B cell (primary cell): ENCODE data around the gene GPR162. TPM values are rescaled to one million over a fixed set of nuclear protein-coding genes. Genes with fewer than 3 reads are reported as not detected.

Experiments
- ATAC-seq: fragments of 200-7000 bp; cut with Tn5 transposase; one replicate; pipeline ENCODE4 v1.10.0; 2021; ENCODE audit warnings: low read depth, mild to moderate bottlenecking, moderate number of reproducible peaks, moderate library complexity
- CTCF ChIA-PET: fragments of 350-600 bp; sonication (Branson Sonifier 250); formaldehyde crosslinking; loops from one replicate; lab custom pipeline; 2021; ENCODE audit warnings: antibody characterized with exemption, inconsistent platforms; lab: Charles Lee
- POLR2A ChIA-PET: fragments of 350-600 bp; sonication (Branson Sonifier 250); formaldehyde crosslinking; loops from one replicate; lab custom pipeline; 2021; ENCODE audit warnings: antibody characterized with exemption; lab: Charles Lee
- DNase-seq: peaks from one replicate; pipeline ENCODE4 v3.0.0; 2013
- H2AFZ ChIP-seq: 2 replicates; pipeline ENCODE4 v1.6.1; 2012; ENCODE audit warnings: mild to moderate bottlenecking, low read depth, low read length; ENCODE audit not compliant: insufficient read depth, poor library complexity, severe bottlenecking
- H3K27ac ChIP-seq, 2 donors: 1 replicate in 1 of 2; 2 replicates in 1 of 2; pipeline ENCODE4 v1.5.1; 2012 to 2013; ENCODE audit warnings: low read length in 2 of 2, mild to moderate bottlenecking in 2 of 2, moderate library complexity in 1 of 2
- H3K27me3 ChIP-seq, 4 experiments: fragments of 200-600 bp in 1 of 4; sonication (generic) in 1 of 4; replicated peaks in 1 of 4; 1 replicate in 2 of 4; 2 replicates in 2 of 4; pipeline versions ENCODE4 v1.6.1 to v1.7.0; 2013 to 2016; ENCODE audit warnings: low read length in 3 of 4, mild to moderate bottlenecking in 2 of 4, mixed read lengths in 1 of 4, moderate library complexity in 1 of 4; ENCODE audit not compliant: insufficient read depth in 4 of 4, control insufficient read depth in 3 of 4; ENCODE audit errors: control extremely low read depth in 1 of 4
- H3K36me3 ChIP-seq, 2 experiments: replicated peaks in 1 of 2; 1 replicate in 1 of 2; 2 replicates in 1 of 2; pipeline versions ENCODE4 v1.6.1 to v1.7.1; 2013; ENCODE audit warnings: low read length in 1 of 2; ENCODE audit not compliant: insufficient read depth in 2 of 2, control insufficient read depth in 1 of 2; ENCODE audit errors: control extremely low read depth in 1 of 2, extremely low read depth in 1 of 2
- H3K4me1 ChIP-seq, 2 donors: fragments of 200-600 bp in 1 of 2; sonication (generic) in 1 of 2; 1 replicate in 1 of 2; 2 replicates in 1 of 2; pipeline versions ENCODE4 v1.5.1 to v1.6.1; 2013 to 2017; ENCODE audit warnings: low read length in 2 of 2; ENCODE audit not compliant: control insufficient read depth in 2 of 2, insufficient read depth in 2 of 2
- H3K4me2 ChIP-seq: replicated peaks from 2 replicates; pipeline ENCODE3; 2012; ENCODE audit warnings: mild to moderate bottlenecking, low read depth, low read length; ENCODE audit not compliant: poor library complexity, severe bottlenecking
- H3K4me3 ChIP-seq, 5 experiments: fragments of 200-600 bp in 1 of 5; sonication (generic) in 1 of 5; 1 replicate in 3 of 5; 2 replicates in 2 of 5; pipeline versions ENCODE4 v1.5.1 to v1.7.0; 2011 to 2016; ENCODE audit warnings: low read length in 4 of 5, mild to moderate bottlenecking in 4 of 5, low read depth in 2 of 5, control low read depth in 1 of 5, moderate library complexity in 1 of 5; ENCODE audit not compliant: insufficient read depth in 1 of 5; ENCODE audit errors: control extremely low read depth in 1 of 5, extremely low read depth in 1 of 5
- H3K79me2 ChIP-seq: fragments of 200-600 bp; sonication (generic); one replicate; pipeline ENCODE4 v1.6.0; 2016; ENCODE audit warnings: low read length; ENCODE audit not compliant: control insufficient read depth, insufficient read depth
- H3K9ac ChIP-seq: fragments of 200-600 bp; sonication (generic); 2 replicates; pipeline ENCODE4 v1.6.1; 2017; ENCODE audit warnings: mild to moderate bottlenecking, low read length, moderate library complexity
- H3K9me3 ChIP-seq, 3 donors: one replicate each; pipeline versions ENCODE4 v1.6.1 to v1.7.1; 2013; ENCODE audit warnings: low read length in 2 of 3; ENCODE audit not compliant: control insufficient read depth in 2 of 3, insufficient read depth in 1 of 3; ENCODE audit errors: control extremely low read depth in 1 of 3
- H4K20me1 ChIP-seq: 2 replicates; pipeline ENCODE4 v1.6.0; 2012; ENCODE audit warnings: mild to moderate bottlenecking, low read length; ENCODE audit not compliant: insufficient read depth, control insufficient read depth, poor library complexity, severe bottlenecking
- H3K27ac Mint-ChIP-seq: one replicate; pipeline ENCODE4 v1.8.0; 2021; ENCODE audit warnings: mixed read lengths
- H3K27me3 Mint-ChIP-seq: one replicate; pipeline ENCODE4 v1.8.0; 2021; ENCODE audit warnings: mixed read lengths
- H3K4me1 Mint-ChIP-seq: one replicate; pipeline ENCODE4 v1.8.0; 2021; ENCODE audit warnings: mixed read lengths
- H3K4me3 Mint-ChIP-seq: one replicate; pipeline ENCODE4 v1.8.0; 2021; ENCODE audit warnings: mixed read lengths
- H3K9me3 Mint-ChIP-seq: one replicate; pipeline ENCODE4 v1.8.0; 2022; ENCODE audit warnings: mixed read lengths; ENCODE audit not compliant: insufficient read depth
- CTCF ChIP-seq: fragments of 200-600 bp; IDR thresholded peaks from one replicate; pipeline ENCODE4 v1.8.0; 2022; ENCODE audit warnings: antibody characterized with exemption, mild to moderate bottlenecking
- EZH2 ChIP-seq: IDR thresholded peaks from 2 replicates; pipeline ENCODE4 v1.6.1; 2012; ENCODE audit warnings: borderline replicate concordance, low read depth, mild to moderate bottlenecking, moderate library complexity, low read length; ENCODE audit not compliant: insufficient read depth, poor library complexity, severe bottlenecking
- WGBS: methylation state at CpG from one replicate; pipeline ENCODE4 v1.1.5; 2013; ENCODE audit warnings: missing lambda C conversion rate; ENCODE audit not compliant: insufficient coverage; 5-methylcytosine and 5-hydroxymethylcytosine counted together
- intact Hi-C: fragments of 100-400 bp; cut with micrococcal nuclease; formaldehyde crosslinking; loops from one replicate; pipeline ENCODE4 v1.10.0; 2022
- polyA plus RNA-seq: library from polyadenylated mRNA; depleted of rRNA; stranded (reverse); fragments of >200 nt; gene quantifications from 2 replicates; pipeline ENCODE4 v1.2.3, GENCODE V29; 2012
- total RNA-seq, 2 donors: library from RNA; stranded (reverse); fragments of 120-200 nt in 1 of 2; gene quantifications; 1 replicate in 1 of 2; 2 replicates in 1 of 2; pipeline versions ENCODE4 v1.2.3 to v1.2.4, GENCODE V29; 2013 to 2022

Gene GPR162
- total and polyA plus RNA-seq, 2 donors (not counting 1 experiment from before 2014, with no cell fraction given), result 0.54 TPM; not detected in 1

- no peak for TF ChIP-seq CTCF
- TF ChIP-seq EZH2, result no peak
- H3K9ac ChIP-seq, result no peak overlapping the region
- H3K36me3 ChIP-seq, result no peaks in the 10 kb centered on the region
- DNase-seq (no peak), ATAC-seq (no peak)
- intact Hi-C loops, result loop anchor here (2.0 kb wide), 1 partner anchor 261 kb away; no protein-coding TSS in a partner anchor
- ChIA-PET POLR2A (no interaction called here), CTCF (interaction anchor here (0.5 to 6.2 kb wide), 5 partner anchors 10 to 160 kb away, joined by 3 to 33 read pairs (median 6); partner anchors contain the start of gene MLF2)
- 84% methylated on average over 9 of the region's 12 CpGs for WGBS
- peaks cover 0 to 13% (median 0%) of the 10 kb centered on the region in 3 donors for H3K9me3 ChIP-seq
- no peak overlapping the region for H2AFZ ChIP-seq
- H3K4me1 Mint-ChIP-seq, result peaks cover 22% of the 10 kb centered on the region
- no peak overlapping the region for H3K27ac Mint-ChIP-seq
- H3K27me3 Mint-ChIP-seq, result peaks cover 66% of the 10 kb centered on the region
- no peaks in the 10 kb centered on the region for H3K9me3 Mint-ChIP-seq
- H3K4me3 ChIP-seq, result no peak overlapping the region
- no peaks in the 10 kb centered on the region for H4K20me1 ChIP-seq
- H3K4me2 ChIP-seq, result no peak overlapping the region
- H3K27ac ChIP-seq, result no peak overlapping the region
- peaks cover 0 to 71% (median 31%) of the 10 kb centered on the region in 4 experiments for H3K27me3 ChIP-seq
- no peak overlapping the region for H3K4me3 Mint-ChIP-seq
- peaks cover 26 to 28% of the 10 kb centered on the region in 2 donors for H3K4me1 ChIP-seq
- no peaks in the 10 kb centered on the region for H3K79me2 ChIP-seq
Observed at GRCh38 chr12:6823182-6824084, 1.8 kb downstream of the GPR162 start.
